GM12878 (cell line): ENCODE data around the gene MANF. TPM values are rescaled to one million over a fixed set of nuclear protein-coding genes. Genes with fewer than 3 reads are reported as not detected.

Experiments
- FOXK2 ChIP-seq: fragments of 450-650 bp; IDR thresholded peaks from 2 replicates; pipeline ENCODE4 v1.6.1; 2017; ENCODE audit warnings: mild to moderate bottlenecking, moderate library complexity
- HCFC1 ChIP-seq: fragments of 150-350 bp; IDR thresholded peaks from 2 replicates; pipeline ENCODE4 v1.6.1; 2014; ENCODE audit warnings: low read length
- MTA2 ChIP-seq: fragments of 450-650 bp; IDR thresholded peaks from 2 replicates; pipeline ENCODE4 v1.6.1; 2016; ENCODE audit warnings: low read depth, mild to moderate bottlenecking, moderate library complexity
- PAX8 ChIP-seq: fragments of 450-650 bp; IDR thresholded peaks from 2 replicates; pipeline ENCODE4 v1.6.1; 2017; ENCODE audit warnings: mild to moderate bottlenecking, moderate library complexity
- RELA ChIP-seq: fragments of 450-650 bp; IDR thresholded peaks from 2 replicates; pipeline ENCODE4 v1.8.0; 2014; ENCODE audit warnings: borderline replicate concordance; ENCODE audit not compliant: partially characterized antibody
- SP1 ChIP-seq: IDR thresholded peaks from one replicate; pipeline ENCODE4 v1.6.1; 2011; ENCODE audit warnings: low read depth, low read length
- ZNF24 ChIP-seq: fragments of 450-650 bp; IDR thresholded peaks from 2 replicates; pipeline ENCODE4 v1.6.1; 2017; ENCODE audit warnings: antibody characterized with exemption, mild to moderate bottlenecking
- ZZZ3 ChIP-seq: IDR thresholded peaks from 2 replicates; pipeline ENCODE4 v1.6.1; 2011; ENCODE audit warnings: low read depth; ENCODE audit not compliant: control insufficient read depth, insufficient read length
- polyA plus RNA-seq, 11 experiments: library from polyadenylated mRNA; depleted of rRNA in 4 of 11; unstranded in 6 of 11; stranded (reverse) in 5 of 11; fragments of >200 nt; fragmentation: Nextera tagmentation in 4 of 11; fragmentation: Illumina TruSeq in 1 of 11; extraction: Ambion mirVana in 4 of 11; extraction: Trizol in 1 of 11; gene quantifications; 1 replicate in 1 of 11; 2 replicates in 10 of 11; pipeline versions ENCODE4 v1.2.1 to v1.2.3, GENCODE V29; 2011 to 2016; ENCODE audit warnings: inconsistent platforms in 2 of 11, missing spikeins in 2 of 11, low read depth in 1 of 11
- total RNA-seq, 4 experiments: library from RNA; depleted of rRNA in 3 of 4; stranded (reverse); fragments of >200 nt in 3 of 4; fragmentation: Illumina TruSeq in 1 of 4; extraction: Trizol in 1 of 4; gene quantifications; 2 replicates each; pipeline versions ENCODE4 v1.2.1 to v1.2.3, GENCODE V29; 2013 to 2021
- TF ChIP-seq, protein P1 (sequence below): fragments of 150-350 bp; IDR thresholded peaks from 2 replicates; pipeline ENCODE4 v1.6.1; 2014; ENCODE audit warnings: mild to moderate bottlenecking, low read depth, low read length
- TF ChIP-seq, protein P2 (sequence below): IDR thresholded peaks from 2 replicates; pipeline ENCODE4 v1.6.1; 2011; ENCODE audit warnings: mild to moderate bottlenecking, low read depth, low read length, moderate library complexity; ENCODE audit not compliant: insufficient replicate concordance

Gene MANF
- total and polyA plus RNA-seq, 10 of the 15 experiments (the other 5 are each of a cell fraction or from before 2014, with no cell fraction given), result 22.0 to 120 (median 82.9) TPM

DNA sequence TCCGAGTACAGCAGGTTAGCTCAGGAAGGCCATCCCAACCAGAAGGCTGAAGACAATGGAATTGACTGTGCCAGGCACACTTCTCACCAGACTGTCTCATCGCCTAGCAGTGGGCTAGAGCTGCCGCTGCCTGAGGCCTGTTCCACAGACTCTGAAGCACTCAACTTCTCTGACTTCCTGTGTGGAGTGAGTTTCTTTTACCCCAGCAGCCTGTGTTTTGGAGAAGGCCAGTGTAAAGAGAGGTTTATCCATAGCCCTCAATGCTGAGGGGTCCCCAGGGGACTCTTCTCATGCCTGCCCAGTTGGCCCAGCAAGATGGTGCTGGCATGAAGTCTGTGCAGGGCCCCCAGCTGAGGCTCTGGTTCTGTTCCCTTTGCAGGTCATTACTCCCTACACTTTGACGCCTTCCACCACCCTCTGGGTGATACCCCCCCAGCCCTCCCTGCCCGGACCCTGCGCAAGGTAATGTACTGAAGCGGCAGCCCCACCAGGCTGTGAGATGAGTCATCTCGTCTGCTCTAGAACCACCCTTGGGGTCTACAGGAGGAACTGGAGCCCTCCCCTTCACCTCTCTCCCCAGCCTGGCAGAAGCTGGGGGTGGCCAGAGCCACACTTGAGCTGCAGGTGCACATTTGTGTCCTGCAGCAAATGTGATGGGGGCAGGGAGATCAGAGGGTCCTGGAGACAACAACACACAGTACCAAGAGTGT, 5.2 kb upstream of the MANF start (continued):
- TF ChIP-seq, protein P1, sequence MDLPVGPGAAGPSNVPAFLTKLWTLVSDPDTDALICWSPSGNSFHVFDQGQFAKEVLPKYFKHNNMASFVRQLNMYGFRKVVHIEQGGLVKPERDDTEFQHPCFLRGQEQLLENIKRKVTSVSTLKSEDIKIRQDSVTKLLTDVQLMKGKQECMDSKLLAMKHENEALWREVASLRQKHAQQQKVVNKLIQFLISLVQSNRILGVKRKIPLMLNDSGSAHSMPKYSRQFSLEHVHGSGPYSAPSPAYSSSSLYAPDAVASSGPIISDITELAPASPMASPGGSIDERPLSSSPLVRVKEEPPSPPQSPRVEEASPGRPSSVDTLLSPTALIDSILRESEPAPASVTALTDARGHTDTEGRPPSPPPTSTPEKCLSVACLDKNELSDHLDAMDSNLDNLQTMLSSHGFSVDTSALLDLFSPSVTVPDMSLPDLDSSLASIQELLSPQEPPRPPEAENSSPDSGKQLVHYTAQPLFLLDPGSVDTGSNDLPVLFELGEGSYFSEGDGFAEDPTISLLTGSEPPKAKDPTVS, result no peak
- TF ChIP-seq HCFC1 (no peak), ZZZ3 (no peak), PAX8 (no peak), SP1 (no peak), MTA2 (no peak), FOXK2 (no peak), ZNF24 (no peak), RELA (no peak)
- TF ChIP-seq, protein P2, sequence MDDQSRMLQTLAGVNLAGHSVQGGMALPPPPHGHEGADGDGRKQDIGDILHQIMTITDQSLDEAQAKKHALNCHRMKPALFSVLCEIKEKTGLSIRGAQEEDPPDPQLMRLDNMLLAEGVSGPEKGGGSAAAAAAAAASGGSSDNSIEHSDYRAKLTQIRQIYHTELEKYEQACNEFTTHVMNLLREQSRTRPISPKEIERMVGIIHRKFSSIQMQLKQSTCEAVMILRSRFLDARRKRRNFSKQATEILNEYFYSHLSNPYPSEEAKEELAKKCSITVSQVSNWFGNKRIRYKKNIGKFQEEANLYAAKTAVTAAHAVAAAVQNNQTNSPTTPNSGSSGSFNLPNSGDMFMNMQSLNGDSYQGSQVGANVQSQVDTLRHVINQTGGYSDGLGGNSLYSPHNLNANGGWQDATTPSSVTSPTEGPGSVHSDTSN, result no peak
- TF ChIP-seq, all 136 proteins: peak for 0
